ENCODE results near the gene GPER1.

- no peak for TF ChIP-seq GATA3 (IDR thresholded peaks at IDR 0.05; ENCODE audit: low read depth, low read length)
- TF ChIP-seq GATA2 (IDR thresholded peaks at IDR 0.05; ENCODE audit: low read depth, low read length) = no peak
These were observed 11.5 kb upstream of the GPER1 start for GRCh38 chr7:1076184-1077072.

All from SH-SY5Y (cell line).